ENCODE measurements around the gene RBM5. TPM values are rescaled to one million over a fixed set of nuclear protein-coding genes. Genes with fewer than 3 reads are reported as not detected.

The RBM5 gene
- total and polyA plus RNA-seq, 2 experiments from 2014 or later, result 44.9 to 111 TPM

- no peak for TF ChIP-seq ZNF462 (CRISPR knock-in tag; IDR thresholded peaks at IDR 0.05)
- TF ChIP-seq ZNF114 (CRISPR knock-in tag; IDR thresholded peaks at IDR 0.05), result no peak
Measured at GRCh38 chr3:50128001-50128400, 39.3 kb downstream of the RBM5 start (continued).

GRCh38 chr3:50130436-50130835 is 41.7 kb downstream of the RBM5 start:
- Histone ChIP-seq H3K4me1 (ENCODE audit: insufficient read depth) (peaks cover 11% of the 10 kb centered on the region), H3K9me2 (ENCODE audit: insufficient read depth) (no peaks in the 10 kb centered on the region), H3K27ac (ENCODE audit: low read depth) (no peak overlapping the region), H4K20me1 (replicated peaks; ENCODE audit: insufficient read depth) (no peaks in the 10 kb centered on the region), H3K27me3 (ENCODE audit: insufficient read depth) (no peaks in the 10 kb centered on the region), H2AFZ (no peak overlapping the region), H3K36me3 (ENCODE audit: insufficient read depth) (no peaks in the 10 kb centered on the region), H3K79me2 (replicated peaks; ENCODE audit: insufficient read depth) (no peaks in the 10 kb centered on the region), H3K4me3 (no peak overlapping the region), H3K4me2 (no peak overlapping the region), H3F3A (replicated peaks; ENCODE audit: low read depth) (no peaks in the 10 kb centered on the region)
- no peak overlapping the region for H3K4me3 Mint-ChIP-seq
- ATAC-seq (peak; percentile 11; the same call in 2 of the 3 replicates), DNase-seq (ENCODE audit: low spot score) (no peak)
- H3K27ac Mint-ChIP-seq, result no peak overlapping the region
- no peaks in the 10 kb centered on the region; the same call in 2 of the 3 replicates for H3K36me3 Mint-ChIP-seq (ENCODE audit: low read depth)
- H3K27me3 Mint-ChIP-seq (ENCODE audit: insufficient read depth, low read depth, poor library complexity), result peaks cover 24% of the 10 kb centered on the region
- peaks cover 31% of the 10 kb centered on the region; the same call in 2 of the 3 replicates for H3K4me1 Mint-ChIP-seq
- no peaks in the 10 kb centered on the region for H3K9me3 Mint-ChIP-seq
- TF ChIP-seq REST (IDR thresholded peaks at IDR 0.05; ENCODE audit: unreplicated experiment) (peak; percentile 69), EZH2phosphoT487 (IDR thresholded peaks at IDR 0.05; ENCODE audit: unreplicated experiment) (no peak)
